PC-3 (cell line): Measurements from ENCODE around the gene OR2J1.
"Not testable (repeated sequence)": the region's sequence is repeated elsewhere in the genome, so short reads cannot be mapped to it uniquely, and the experiment has no call there.

Experiments
- EZH2 ChIP-seq: fragments of 300-600 bp; sonication (generic); IDR thresholded peaks from one replicate; pipeline ENCODE4 v1.6.1; 2017; ENCODE audit warnings: antibody characterized with exemption, mild to moderate bottlenecking, low read length; ENCODE audit not compliant: unreplicated experiment
- EZH2phosphoT487 ChIP-seq: fragments of 300-600 bp; sonication (generic); IDR thresholded peaks from 2 replicates; pipeline ENCODE4 v1.6.1; 2018; ENCODE audit warnings: mild to moderate bottlenecking, antibody characterized with exemption, low read length, borderline replicate concordance
- TF ChIP-seq, protein P1 (sequence below): fragments of 300-600 bp; sonication (generic); conservative IDR thresholded peaks from 2 replicates; pipeline ENCODE4 v1.5.1; 2017; ENCODE audit warnings: antibody characterized with exemption, low read depth, mild to moderate bottlenecking, low read length

DNA sequence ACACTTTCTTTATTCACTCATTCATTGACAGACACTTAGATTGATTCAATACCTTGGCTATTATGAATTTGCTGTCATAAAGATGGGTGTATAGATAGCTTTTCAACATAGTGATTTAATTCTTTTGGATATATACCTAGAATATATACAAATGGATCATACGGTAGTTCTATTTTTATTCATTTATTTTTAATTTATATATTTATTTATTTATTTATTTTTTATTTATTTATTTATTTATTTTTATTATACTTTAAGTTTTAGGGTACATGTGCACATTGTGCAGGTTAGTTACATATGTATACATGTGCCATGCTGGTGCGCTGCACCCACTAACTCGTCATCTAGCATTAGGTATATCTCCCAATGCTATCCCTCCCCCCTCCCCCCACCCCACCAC, 15.7 kb downstream of the OR2J1 start:
- not testable (repeated sequence) for TF ChIP-seq EZH2, EZH2phosphoT487
- TF ChIP-seq, protein P1, sequence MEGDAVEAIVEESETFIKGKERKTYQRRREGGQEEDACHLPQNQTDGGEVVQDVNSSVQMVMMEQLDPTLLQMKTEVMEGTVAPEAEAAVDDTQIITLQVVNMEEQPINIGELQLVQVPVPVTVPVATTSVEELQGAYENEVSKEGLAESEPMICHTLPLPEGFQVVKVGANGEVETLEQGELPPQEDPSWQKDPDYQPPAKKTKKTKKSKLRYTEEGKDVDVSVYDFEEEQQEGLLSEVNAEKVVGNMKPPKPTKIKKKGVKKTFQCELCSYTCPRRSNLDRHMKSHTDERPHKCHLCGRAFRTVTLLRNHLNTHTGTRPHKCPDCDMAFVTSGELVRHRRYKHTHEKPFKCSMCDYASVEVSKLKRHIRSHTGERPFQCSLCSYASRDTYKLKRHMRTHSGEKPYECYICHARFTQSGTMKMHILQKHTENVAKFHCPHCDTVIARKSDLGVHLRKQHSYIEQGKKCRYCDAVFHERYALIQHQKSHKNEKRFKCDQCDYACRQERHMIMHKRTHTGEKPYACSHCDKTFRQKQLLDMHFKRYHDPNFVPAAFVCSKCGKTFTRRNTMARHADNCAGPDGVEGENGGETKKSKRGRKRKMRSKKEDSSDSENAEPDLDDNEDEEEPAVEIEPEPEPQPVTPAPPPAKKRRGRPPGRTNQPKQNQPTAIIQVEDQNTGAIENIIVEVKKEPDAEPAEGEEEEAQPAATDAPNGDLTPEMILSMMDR: not testable (repeated sequence)
